ENCODE data around the gene RALB. TPM values are rescaled to one million over a fixed set of nuclear protein-coding genes. Genes with fewer than 3 reads are reported as not detected.
"Not testable (repeated sequence)": the region's sequence is repeated elsewhere in the genome, so short reads cannot be mapped to it uniquely, and the experiment has no call there.

The RALB gene
- total RNA-seq, 2 donors from 2014 or later: 92.6 to 132 TPM

GRCh38 chr2:120233292-120233691 is 19.4 kb upstream of the RALB start:
- 98% methylated on average over 5 of the region's 5 CpGs for WGBS
- Histone ChIP-seq H3K9me3 (no peaks in the 10 kb centered on the region), H3K4me1 (replicated peaks) (no peaks in the 10 kb centered on the region), H3K27me3 (replicated peaks; ENCODE audit: insufficient read depth) (no peaks in the 10 kb centered on the region), H3K27ac (no peak overlapping the region), H3K4me3 (no peak overlapping the region), H3K36me3 (no peaks in the 10 kb centered on the region)
- intact Hi-C loops (cut with DNase I): no loop called here
- TF ChIP-seq CTCF (IDR thresholded peaks at IDR 0.05): no peak
- TF ChIP-seq POLR2AphosphoS5 (IDR thresholded peaks at IDR 0.05): no peak
- no peak for TF ChIP-seq POLR2A (IDR thresholded peaks at IDR 0.05)
- no peak for DNase-seq (ENCODE audit: low spot score)

GRCh38 chr2:120235158-120235557 is 17.5 kb upstream of the RALB start:
- H3K4me1 ChIP-seq (replicated peaks); H3K9me3 ChIP-seq; DNase-seq (ENCODE audit: low spot score); H3K36me3 ChIP-seq; intact Hi-C loops (cut with DNase I); H3K4me3 ChIP-seq; H3K27ac ChIP-seq; H3K27me3 ChIP-seq (replicated peaks; ENCODE audit: insufficient read depth): not testable (repeated sequence)
- WGBS: 95% methylated on average over 2 of the region's 2 CpGs

- no peak for DNase-seq (ENCODE audit: low spot score)
- Histone ChIP-seq H3K27me3 (replicated peaks; ENCODE audit: insufficient read depth) (no peaks in the 10 kb centered on the region), H3K9me3 (no peaks in the 10 kb centered on the region), H3K27ac (no peak overlapping the region), H3K4me1 (replicated peaks) (no peaks in the 10 kb centered on the region), H3K36me3 (no peaks in the 10 kb centered on the region), H3K4me3 (no peak overlapping the region)
- TF ChIP-seq POLR2AphosphoS5 (IDR thresholded peaks at IDR 0.05): no peak
- no peak for TF ChIP-seq CTCF (IDR thresholded peaks at IDR 0.05)
- TF ChIP-seq POLR2A (IDR thresholded peaks at IDR 0.05): no peak
- 93% methylated on average over 6 of the region's 6 CpGs for WGBS
- intact Hi-C loops (cut with DNase I): no loop called here
Observed at GRCh38 chr2:120235681-120236080, 17.0 kb upstream of the RALB start.

- DNase-seq (ENCODE audit: low spot score): no peak
- H3K27ac ChIP-seq: no peak overlapping the region
- TF ChIP-seq CTCF (IDR thresholded peaks at IDR 0.05) (no peak), POLR2A (IDR thresholded peaks at IDR 0.05) (no peak), POLR2AphosphoS5 (IDR thresholded peaks at IDR 0.05) (no peak)
- no peak overlapping the region for H3K4me3 ChIP-seq
- WGBS: 84% methylated on average over 10 of the region's 10 CpGs
- no peaks in the 10 kb centered on the region for H3K27me3 ChIP-seq (replicated peaks; ENCODE audit: insufficient read depth)
- intact Hi-C loops (cut with DNase I): no loop called here
- H3K9me3 ChIP-seq: no peaks in the 10 kb centered on the region
- no peaks in the 10 kb centered on the region for H3K36me3 ChIP-seq
- no peaks in the 10 kb centered on the region for H3K4me1 ChIP-seq (replicated peaks)
Observed at GRCh38 chr2:120236316-120236715, 16.3 kb upstream of the RALB start.

- H3K27me3 ChIP-seq (replicated peaks; ENCODE audit: insufficient read depth): no peaks in the 10 kb centered on the region
- intact Hi-C loops (cut with DNase I): no loop called here
- DNase-seq (ENCODE audit: low spot score): no peak
- 73% methylated on average over 5 of the region's 5 CpGs for WGBS
- TF ChIP-seq POLR2A (IDR thresholded peaks at IDR 0.05): no peak
- TF ChIP-seq CTCF (IDR thresholded peaks at IDR 0.05): no peak
- TF ChIP-seq POLR2AphosphoS5 (IDR thresholded peaks at IDR 0.05): no peak
- H3K4me3 ChIP-seq: no peak overlapping the region
- no peaks in the 10 kb centered on the region for H3K9me3 ChIP-seq
- no peak overlapping the region for H3K27ac ChIP-seq
- H3K36me3 ChIP-seq: no peaks in the 10 kb centered on the region
- no peaks in the 10 kb centered on the region for H3K4me1 ChIP-seq (replicated peaks)
Observed at GRCh38 chr2:120236791-120237190, 15.9 kb upstream of the RALB start.

All from prostate gland (tissue), 2 donors.